Transverse colon (tissue), 4 donors: Measurements from ENCODE around the gene DDAH1.

ENCODE experiments used
- EP300 ChIP-seq: sonication (generic); formaldehyde crosslinking; IDR thresholded peaks from one replicate; pipeline ENCODE4 v1.6.1; 2017; ENCODE audit warnings: antibody characterized with exemption, low read depth
- POLR2A ChIP-seq: fragments of 450-650 bp; IDR thresholded peaks from one replicate; pipeline ENCODE4 v1.6.1; 2016; ENCODE audit warnings: antibody characterized with exemption, mild to moderate bottlenecking, moderate library complexity
- POLR2AphosphoS5 ChIP-seq, 3 donors: sonication (generic); formaldehyde crosslinking; IDR thresholded peaks; one replicate each; pipeline ENCODE4 v1.6.1; 2016; ENCODE audit warnings: antibody characterized with exemption in 3 of 3
- TF ChIP-seq, protein P1 (sequence below), 5 experiments: fragments of 200-600 bp in 3 of 5; fragments of 450-650 bp in 2 of 5; sonication (generic) in 3 of 5; IDR thresholded peaks; 1 replicate in 2 of 5; 2 replicates in 3 of 5; pipeline ENCODE4 v1.5.1; 2016 to 2017; ENCODE audit warnings: antibody characterized with exemption in 5 of 5, inconsistent platforms in 3 of 5, mild to moderate bottlenecking in 2 of 5, moderate library complexity in 1 of 5

GRCh38 chr1:85437139-85437538 lies 27.8 kb downstream of the DDAH1 start:
- TF ChIP-seq, protein P1, sequence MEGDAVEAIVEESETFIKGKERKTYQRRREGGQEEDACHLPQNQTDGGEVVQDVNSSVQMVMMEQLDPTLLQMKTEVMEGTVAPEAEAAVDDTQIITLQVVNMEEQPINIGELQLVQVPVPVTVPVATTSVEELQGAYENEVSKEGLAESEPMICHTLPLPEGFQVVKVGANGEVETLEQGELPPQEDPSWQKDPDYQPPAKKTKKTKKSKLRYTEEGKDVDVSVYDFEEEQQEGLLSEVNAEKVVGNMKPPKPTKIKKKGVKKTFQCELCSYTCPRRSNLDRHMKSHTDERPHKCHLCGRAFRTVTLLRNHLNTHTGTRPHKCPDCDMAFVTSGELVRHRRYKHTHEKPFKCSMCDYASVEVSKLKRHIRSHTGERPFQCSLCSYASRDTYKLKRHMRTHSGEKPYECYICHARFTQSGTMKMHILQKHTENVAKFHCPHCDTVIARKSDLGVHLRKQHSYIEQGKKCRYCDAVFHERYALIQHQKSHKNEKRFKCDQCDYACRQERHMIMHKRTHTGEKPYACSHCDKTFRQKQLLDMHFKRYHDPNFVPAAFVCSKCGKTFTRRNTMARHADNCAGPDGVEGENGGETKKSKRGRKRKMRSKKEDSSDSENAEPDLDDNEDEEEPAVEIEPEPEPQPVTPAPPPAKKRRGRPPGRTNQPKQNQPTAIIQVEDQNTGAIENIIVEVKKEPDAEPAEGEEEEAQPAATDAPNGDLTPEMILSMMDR (IDR thresholded peaks at IDR 0.05): no peak
- TF ChIP-seq EP300: no peak
- TF ChIP-seq POLR2A: no peak
- TF ChIP-seq POLR2AphosphoS5 (IDR thresholded peaks at IDR 0.05): no peak
